H1 (cell line): ENCODE results near the gene TPPP.

ENCODE experiments used
- ATF3 ChIP-seq: IDR thresholded peaks from 2 replicates; pipeline ENCODE4 v1.6.1; 2011; ENCODE audit warnings: low read depth, mild to moderate bottlenecking, low read length; ENCODE audit not compliant: insufficient read depth
- CBX8 ChIP-seq: fragments of 300-800, 300-1000 bp; sonication (generic); IDR thresholded peaks from 2 replicates; pipeline ENCODE4 v1.7.1; 2016; ENCODE audit warnings: low read depth, low read length, borderline replicate concordance
- CTCF ChIP-seq, 3 experiments: IDR thresholded peaks; 1 replicate in 2 of 3; 2 replicates in 1 of 3; pipeline versions ENCODE4 v1.5.1 to v1.6.1; 2011; ENCODE audit warnings: low read length in 3 of 3, mild to moderate bottlenecking in 3 of 3, inconsistent platforms in 2 of 3, low read depth in 1 of 3, moderate library complexity in 1 of 3; ENCODE audit not compliant: insufficient read depth in 1 of 3; ENCODE audit errors: control extremely low read depth in 1 of 3
- EP300 ChIP-seq, 2 experiments: IDR thresholded peaks; 1 replicate in 1 of 2; 2 replicates in 1 of 2; pipeline ENCODE4 v1.6.1; 2011 to 2012; ENCODE audit warnings: low read depth in 2 of 2, low read length in 2 of 2, mild to moderate bottlenecking in 2 of 2, borderline replicate concordance in 1 of 2, inconsistent platforms in 1 of 2, moderate library complexity in 1 of 2
- GABPA ChIP-seq: IDR thresholded peaks from 2 replicates; pipeline ENCODE4 v1.6.1; 2011; ENCODE audit warnings: mild to moderate bottlenecking, low read length, moderate library complexity, borderline replicate concordance; ENCODE audit not compliant: insufficient read depth
- GTF2F1 ChIP-seq: IDR thresholded peaks from 2 replicates; pipeline ENCODE4 v1.6.1; 2012; ENCODE audit warnings: low read depth, low read length, improper control_type of control experiment, borderline replicate concordance
- NANOG ChIP-seq: IDR thresholded peaks from 2 replicates; pipeline ENCODE4 v1.6.1; 2011; ENCODE audit warnings: low read length, low read depth, mild to moderate bottlenecking, inconsistent platforms; ENCODE audit not compliant: insufficient read depth, poor library complexity, severe bottlenecking
- POLR2A ChIP-seq, 2 experiments: IDR thresholded peaks; 1 replicate in 1 of 2; 2 replicates in 1 of 2; pipeline ENCODE4 v1.6.1; 2011; ENCODE audit warnings: low read depth in 2 of 2, low read length in 2 of 2, mild to moderate bottlenecking in 2 of 2; ENCODE audit errors: control extremely low read depth in 1 of 2
- POLR2AphosphoS5 ChIP-seq: IDR thresholded peaks from 2 replicates; pipeline ENCODE4 v1.6.1; 2011; ENCODE audit warnings: low read depth, low read length
- POU5F1 ChIP-seq: IDR thresholded peaks from 2 replicates; pipeline ENCODE4 v1.6.1; 2011; ENCODE audit warnings: low read depth, mild to moderate bottlenecking, low read length, moderate library complexity
- SIX5 ChIP-seq: IDR thresholded peaks from 2 replicates; pipeline ENCODE4 v1.6.1; 2011; ENCODE audit warnings: mild to moderate bottlenecking, low read depth, low read length
- SRF ChIP-seq: IDR thresholded peaks from 2 replicates; pipeline ENCODE4 v1.6.1; 2011; ENCODE audit warnings: mild to moderate bottlenecking, low read depth, low read length, moderate library complexity
- TAF1 ChIP-seq: IDR thresholded peaks from 2 replicates; pipeline ENCODE4 v1.6.1; 2011; ENCODE audit warnings: mild to moderate bottlenecking, low read depth, low read length
- ZNF274 ChIP-seq: IDR thresholded peaks from 2 replicates; pipeline ENCODE4 v1.7.0; 2012; ENCODE audit warnings: low read length, borderline replicate concordance; ENCODE audit errors: extremely low read depth

- TF ChIP-seq POLR2AphosphoS5 (no peak), CTCF (IDR thresholded peaks at IDR 0.05; ENCODE audit: control extremely low read depth in 1 of 3, insufficient read depth in 1 of 3, low read depth in 1 of 3, low read length in 3 of 3) (no peak), TAF1 (no peak), ZNF274 (no peak), CBX8 (no peak), SIX5 (no peak), NANOG (no peak), ATF3 (no peak), EP300 (IDR thresholded peaks at IDR 0.05; ENCODE audit: borderline replicate concordance in 1 of 2, low read depth in 2 of 2, low read length in 2 of 2) (no peak), POU5F1 (no peak), SRF (no peak), GABPA (no peak), POLR2A (IDR thresholded peaks at IDR 0.05; ENCODE audit: control extremely low read depth in 1 of 2, low read depth in 2 of 2, low read length in 2 of 2) (no peak), GTF2F1 (no peak)
These were observed 37.7 kb downstream of the TPPP start for GRCh38 chr5:655406-655805.
